PC-3 (cell line): Measurements from ENCODE around the gene TMPRSS13. TPM values are rescaled to one million over a fixed set of nuclear protein-coding genes. Genes with fewer than 3 reads are reported as not detected.

ENCODE experiments used
- ATAC-seq: fragments of 200-7000 bp; cut with Tn5 transposase; 2 replicates; pipeline ENCODE4 v1.9.1; 2020; ENCODE audit warnings: mild to moderate bottlenecking, moderate library complexity
- BruUV-seq: library from RNA; stranded (reverse); fragments of 400-500 nt; replicated peaks from 2 replicates; lab custom pipeline; 2021; lab: Mats Ljungman, UMichigan
- CTCF ChIA-PET: fragments of 300-600 bp; sonication (Branson Sonifier 250); formaldehyde crosslinking; loops from one replicate; lab custom pipeline; 2022; ENCODE audit warnings: antibody characterized with exemption; lab: Charles Lee
- POLR2A ChIA-PET: fragments of 300-600 bp; sonication (Branson Sonifier 250); formaldehyde crosslinking; loops from one replicate; lab custom pipeline; 2022; ENCODE audit warnings: antibody characterized with exemption; ENCODE audit not compliant: unreplicated experiment; lab: Charles Lee
- DNase-seq: peaks from one replicate; pipeline ENCODE4 v3.0.0-alpha.2; 2015
- H2AFZ ChIP-seq: fragments of 300-600 bp; sonication (generic); 2 replicates; pipeline ENCODE4 v1.6.0; 2016; ENCODE audit warnings: antibody characterized with exemption, low read length
- H3F3A ChIP-seq: fragments of 300-600 bp; sonication (generic); one replicate; pipeline ENCODE4 v1.6.0; 2017; ENCODE audit warnings: antibody characterized with exemption, low read length, control low read depth, mild to moderate bottlenecking; ENCODE audit not compliant: unreplicated experiment
- H3K27ac ChIP-seq: fragments of 300-600 bp; sonication (generic); 2 replicates; pipeline ENCODE4 v1.5.1; 2016; ENCODE audit warnings: mild to moderate bottlenecking, low read length
- H3K27me3 ChIP-seq: fragments of 300-600 bp; sonication (generic); 2 replicates; pipeline ENCODE4 v1.6.1; 2016; ENCODE audit warnings: low read length, mixed read lengths
- H3K36me3 ChIP-seq: fragments of 300-600 bp; sonication (generic); 2 replicates; pipeline ENCODE4 v1.6.1; 2016; ENCODE audit warnings: low read depth, mixed run types, low read length, mixed read lengths
- H3K4me1 ChIP-seq: fragments of 300-600 bp; sonication (generic); 2 replicates; pipeline ENCODE4 v1.5.1; 2016; ENCODE audit warnings: low read length; ENCODE audit not compliant: insufficient read depth
- H3K4me2 ChIP-seq: fragments of 300-600 bp; sonication (generic); 2 replicates; pipeline ENCODE4 v1.6.0; 2016; ENCODE audit warnings: low read length
- H3K4me3 ChIP-seq: fragments of 300-600 bp; sonication (generic); 2 replicates; pipeline ENCODE4 v1.5.1; 2016; ENCODE audit warnings: mild to moderate bottlenecking, low read length, mixed read lengths
- H3K79me2 ChIP-seq: fragments of 300-600 bp; sonication (generic); 2 replicates; pipeline ENCODE4 v1.6.1; 2017; ENCODE audit warnings: low read length, mixed read lengths
- H3K9ac ChIP-seq: fragments of 300-600 bp; sonication (generic); 2 replicates; pipeline ENCODE4 v1.6.0; 2016; ENCODE audit warnings: mild to moderate bottlenecking, low read length
- H3K9me2 ChIP-seq: fragments of 300-600 bp; sonication (generic); replicated peaks from 2 replicates; pipeline ENCODE4 v1.6.1; 2016; ENCODE audit warnings: mixed run types, low read length, mixed read lengths
- H3K9me3 ChIP-seq: fragments of 300-600 bp; sonication (generic); 2 replicates; pipeline ENCODE4 v1.6.1; 2016; ENCODE audit warnings: low read length, mixed read lengths
- H4K20me1 ChIP-seq: fragments of 300-600 bp; sonication (generic); 2 replicates; pipeline ENCODE4 v1.6.1; 2016; ENCODE audit warnings: low read length, mixed read lengths
- EZH2 ChIP-seq: fragments of 300-600 bp; sonication (generic); IDR thresholded peaks from one replicate; pipeline ENCODE4 v1.6.1; 2017; ENCODE audit warnings: antibody characterized with exemption, mild to moderate bottlenecking, low read length; ENCODE audit not compliant: unreplicated experiment
- EZH2phosphoT487 ChIP-seq: fragments of 300-600 bp; sonication (generic); IDR thresholded peaks from 2 replicates; pipeline ENCODE4 v1.6.1; 2018; ENCODE audit warnings: mild to moderate bottlenecking, antibody characterized with exemption, low read length, borderline replicate concordance
- intact Hi-C: fragments of 100-400 bp; cut with micrococcal nuclease; formaldehyde crosslinking; loops from 2 replicates; pipeline ENCODE4 v1.9.0; 2023
- total RNA-seq: library from RNA; depleted of rRNA; stranded (reverse); fragments of >200 nt; gene quantifications from 2 replicates; pipeline ENCODE4 v1.2.3, GENCODE V29; 2014
- TF ChIP-seq, protein P1 (sequence below): fragments of 300-600 bp; sonication (generic); conservative IDR thresholded peaks from 2 replicates; pipeline ENCODE4 v1.5.1; 2017; ENCODE audit warnings: antibody characterized with exemption, low read depth, mild to moderate bottlenecking, low read length

The TMPRSS13 gene
- total RNA-seq, 1 experiment from 2014 or later, result 2.9 TPM

DNA sequence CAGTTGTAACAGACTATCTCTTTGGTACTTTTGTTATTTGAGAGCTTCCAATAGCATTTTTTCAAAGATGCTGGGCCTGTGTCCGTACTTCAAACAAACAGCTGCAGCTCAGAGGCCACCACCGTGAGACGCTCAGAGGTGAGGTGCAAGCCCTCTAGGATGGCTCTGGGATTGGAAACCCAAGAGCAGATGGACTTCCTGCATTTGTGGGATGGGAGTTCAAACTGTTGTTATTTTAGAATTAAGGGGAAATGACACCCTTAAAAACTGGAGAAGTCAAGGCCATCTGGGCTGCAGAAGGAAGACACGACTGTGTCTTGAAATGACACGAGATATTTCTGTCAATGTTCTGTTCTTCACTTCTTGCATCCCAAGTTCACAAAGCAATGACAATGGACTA lies 47.8 kb upstream of the TMPRSS13 start:
- no TSS peak for BruUV-seq
- intact Hi-C loops, result no loop called here

DNA sequence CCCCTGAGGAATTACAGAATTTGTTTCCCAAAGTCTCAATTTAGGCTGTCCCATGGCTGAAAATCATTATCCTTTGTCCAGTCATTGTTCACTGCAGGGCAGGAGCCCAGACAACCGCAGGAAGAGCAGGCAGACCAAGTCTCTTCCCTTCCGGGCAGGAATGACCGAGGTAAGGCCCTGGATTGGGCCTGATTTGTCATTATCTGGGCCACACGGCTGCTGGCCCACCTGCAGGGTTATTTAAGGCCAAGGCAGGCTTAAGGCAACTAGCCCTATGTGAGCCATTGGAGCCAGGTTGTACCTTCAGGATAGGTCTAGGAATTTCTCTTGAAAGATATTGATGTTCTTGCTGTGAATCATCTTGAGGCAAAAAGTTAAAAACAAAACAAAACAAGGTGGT lies 47.2 kb upstream of the TMPRSS13 start:
- POLR2A ChIA-PET, result no interaction called here
- H3K9ac ChIP-seq, result no peak overlapping the region

More for the DNA sequence above, 47.8 kb upstream of the TMPRSS13 start:
- ATAC-seq (no peak), DNase-seq (no peak)
- Histone ChIP-seq H3K4me1 (no peaks in the 10 kb centered on the region), H3K4me3 (no peak overlapping the region), H3K36me3 (no peaks in the 10 kb centered on the region), H3F3A (no peaks in the 10 kb centered on the region), H3K9me3 (no peaks in the 10 kb centered on the region), H2AFZ (no peak overlapping the region), H3K27ac (no peak overlapping the region), H3K9me2 (no peaks in the 10 kb centered on the region), H3K4me2 (no peak overlapping the region), H3K27me3 (peaks cover 58% of the 10 kb centered on the region), H4K20me1 (no peaks in the 10 kb centered on the region), H3K79me2 (no peaks in the 10 kb centered on the region), H3K9ac (no peak overlapping the region)
- ChIA-PET POLR2A (no interaction called here), CTCF (no interaction called here)
- TF ChIP-seq, protein P1, sequence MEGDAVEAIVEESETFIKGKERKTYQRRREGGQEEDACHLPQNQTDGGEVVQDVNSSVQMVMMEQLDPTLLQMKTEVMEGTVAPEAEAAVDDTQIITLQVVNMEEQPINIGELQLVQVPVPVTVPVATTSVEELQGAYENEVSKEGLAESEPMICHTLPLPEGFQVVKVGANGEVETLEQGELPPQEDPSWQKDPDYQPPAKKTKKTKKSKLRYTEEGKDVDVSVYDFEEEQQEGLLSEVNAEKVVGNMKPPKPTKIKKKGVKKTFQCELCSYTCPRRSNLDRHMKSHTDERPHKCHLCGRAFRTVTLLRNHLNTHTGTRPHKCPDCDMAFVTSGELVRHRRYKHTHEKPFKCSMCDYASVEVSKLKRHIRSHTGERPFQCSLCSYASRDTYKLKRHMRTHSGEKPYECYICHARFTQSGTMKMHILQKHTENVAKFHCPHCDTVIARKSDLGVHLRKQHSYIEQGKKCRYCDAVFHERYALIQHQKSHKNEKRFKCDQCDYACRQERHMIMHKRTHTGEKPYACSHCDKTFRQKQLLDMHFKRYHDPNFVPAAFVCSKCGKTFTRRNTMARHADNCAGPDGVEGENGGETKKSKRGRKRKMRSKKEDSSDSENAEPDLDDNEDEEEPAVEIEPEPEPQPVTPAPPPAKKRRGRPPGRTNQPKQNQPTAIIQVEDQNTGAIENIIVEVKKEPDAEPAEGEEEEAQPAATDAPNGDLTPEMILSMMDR, result no peak
- TF ChIP-seq EZH2phosphoT487, result no peak
- TF ChIP-seq EZH2, result no peak

DNA sequence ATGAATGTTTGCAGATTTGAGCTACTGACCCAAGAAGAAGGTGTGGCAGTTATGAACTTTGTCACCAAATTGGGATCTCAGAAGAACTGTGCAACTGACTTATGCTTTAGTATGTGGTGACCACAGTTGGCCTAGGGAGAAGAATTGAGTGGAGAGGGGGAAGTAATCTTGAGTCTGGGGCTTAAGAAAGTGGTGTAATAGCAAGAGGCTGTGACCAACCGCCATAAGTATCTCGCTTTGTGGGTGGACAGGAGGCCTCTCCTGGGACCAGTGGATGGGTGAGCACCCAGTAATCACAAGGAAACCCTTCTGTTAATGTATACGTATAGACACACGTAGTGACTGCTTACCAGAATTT lies 44.3 kb upstream of the TMPRSS13 start:
- DNase-seq, result no peak
- Histone ChIP-seq H2AFZ (no peak overlapping the region), H3K36me3 (no peaks in the 10 kb centered on the region), H3F3A (no peaks in the 10 kb centered on the region), H3K9ac (no peak overlapping the region), H3K4me2 (no peak overlapping the region), H3K4me1 (no peaks in the 10 kb centered on the region; the same call in 1 of the 2 replicates), H3K4me3 (no peak overlapping the region), H4K20me1 (no peaks in the 10 kb centered on the region), H3K27ac (no peak overlapping the region), H3K79me2 (no peaks in the 10 kb centered on the region), H3K9me2 (no peaks in the 10 kb centered on the region), H3K27me3 (peaks cover 64% of the 10 kb centered on the region), H3K9me3 (no peaks in the 10 kb centered on the region)
- ChIA-PET POLR2A (no interaction called here), CTCF (no interaction called here)
- TF ChIP-seq, protein P1, result no peak
- no peak for TF ChIP-seq EZH2phosphoT487
- no peak for TF ChIP-seq EZH2
- ATAC-seq, result no peak
- no TSS peak for BruUV-seq
- intact Hi-C loops, result no loop called here

More for the DNA sequence above, 47.2 kb upstream of the TMPRSS13 start:
- Histone ChIP-seq H3K4me2 (no peak overlapping the region), H3K9me2 (no peaks in the 10 kb centered on the region), H3F3A (no peaks in the 10 kb centered on the region), H3K4me3 (no peak overlapping the region), H3K79me2 (no peaks in the 10 kb centered on the region), H4K20me1 (no peaks in the 10 kb centered on the region), H3K4me1 (no peaks in the 10 kb centered on the region), H2AFZ (no peak overlapping the region), H3K9me3 (no peaks in the 10 kb centered on the region), H3K27ac (no peak overlapping the region), H3K27me3 (peaks cover 58% of the 10 kb centered on the region), H3K36me3 (no peaks in the 10 kb centered on the region)
- intact Hi-C loops, result no loop called here
- CTCF ChIA-PET, result no interaction called here
- TF ChIP-seq EZH2phosphoT487 (no peak), EZH2 (no peak)
- TF ChIP-seq, protein P1, result no peak
- BruUV-seq, result no TSS peak
- DNase-seq (no peak), ATAC-seq (no peak)
